SU-DHL-6 (cell line): ENCODE results near the gene TTYH3.

ENCODE experiments used
- H2AFZ ChIP-seq: fragments of 200-600 bp; sonication (generic); 2 replicates; pipeline ENCODE4 v1.6.1; 2014; ENCODE audit warnings: low read depth, mild to moderate bottlenecking, moderate library complexity, mixed read lengths, antibody characterized with exemption, low read length; ENCODE audit not compliant: severe bottlenecking
- H3F3A ChIP-seq: fragments of 200-600 bp; shearing (Covaris generic); 2 replicates; pipeline ENCODE4 v1.6.0; 2016; ENCODE audit warnings: antibody characterized with exemption, mild to moderate bottlenecking; ENCODE audit not compliant: insufficient read depth
- H3K27ac ChIP-seq: fragments of 200-600 bp; sonication (generic); 2 replicates; pipeline ENCODE4 v1.5.1; 2016; ENCODE audit warnings: low read depth, mild to moderate bottlenecking, low read length, moderate library complexity, mixed read lengths
- H3K27me3 ChIP-seq: fragments of 200-600 bp; sonication (generic), shearing (Covaris generic); 2 replicates; pipeline ENCODE4 v1.6.0; 2014; ENCODE audit warnings: mild to moderate bottlenecking, low read length
- H3K36me3 ChIP-seq: fragments of 200-600 bp; sonication (generic); 2 replicates; pipeline ENCODE4 v1.6.1; 2014; ENCODE audit warnings: mild to moderate bottlenecking, low read length, mixed read lengths
- H3K4me2 ChIP-seq: fragments of 300-600, 200-600 bp; shearing (Covaris generic), sonication (generic); 2 replicates; pipeline ENCODE4 v1.6.0; 2014; ENCODE audit warnings: low read length, low read depth, mild to moderate bottlenecking; ENCODE audit not compliant: poor library complexity, severe bottlenecking
- H3K4me3 ChIP-seq: fragments of 200-600 bp; sonication (generic); 2 replicates; pipeline ENCODE4 v1.5.1; 2014; ENCODE audit warnings: antibody characterized with exemption, low read length, mild to moderate bottlenecking, mixed read lengths; ENCODE audit not compliant: insufficient read depth, poor library complexity, severe bottlenecking
- H3K79me2 ChIP-seq: fragments of 200-600 bp; sonication (generic); 2 replicates; pipeline ENCODE4 v1.6.1; 2014; ENCODE audit warnings: mild to moderate bottlenecking, low read length, moderate library complexity; ENCODE audit not compliant: insufficient read depth
- H3K9ac ChIP-seq: fragments of 200-600 bp; sonication (generic); 2 replicates; pipeline ENCODE4 v1.7.0; 2014; ENCODE audit warnings: mild to moderate bottlenecking, low read length
- H3K9me2 ChIP-seq: fragments of 200-600 bp; sonication (generic); replicated peaks from 2 replicates; pipeline ENCODE4 v1.6.1; 2014; ENCODE audit warnings: low read length; ENCODE audit not compliant: insufficient read depth
- H3K9me3 ChIP-seq: fragments of 200-600 bp; sonication (generic); 2 replicates; pipeline ENCODE4 v1.6.1; 2014; ENCODE audit warnings: low read length, mixed read lengths; ENCODE audit not compliant: insufficient read depth
- H4K20me1 ChIP-seq: fragments of 200-600 bp; sonication (generic); 2 replicates; pipeline ENCODE4 v1.6.1; 2014; ENCODE audit warnings: low read depth, mild to moderate bottlenecking, antibody characterized with exemption, low read length, moderate library complexity, mixed read lengths
- CTCF ChIP-seq: fragments of 200-600 bp; sonication (generic); IDR thresholded peaks from one replicate; pipeline ENCODE4 v1.5.1; 2017; ENCODE audit warnings: antibody characterized with exemption, mild to moderate bottlenecking, low read length, moderate library complexity; ENCODE audit not compliant: insufficient read depth, poor library complexity, severe bottlenecking
- EZH2phosphoT487 ChIP-seq: fragments of 200-600 bp; sonication (generic), shearing (Covaris generic); conservative IDR thresholded peaks from 2 replicates; pipeline ENCODE4 v1.6.1; 2018; ENCODE audit warnings: mild to moderate bottlenecking, antibody characterized with exemption, low read length, moderate library complexity, mixed read lengths

TTYH3 gene

GRCh38 chr7:2631946-2632732 lies at the start of gene TTYH3:
TTYH3 (plus strand) TSS chr7:2631986; CDS start chr7:2632156, 170 bp downstream.
- peak within 1 kb of the TSS; percentile 54 for H3K9ac ChIP-seq
- H3K9me3 ChIP-seq, result no peaks in the 10 kb centered on the region
- no peaks in the 10 kb centered on the region for H3K9me2 ChIP-seq
- H3F3A ChIP-seq, result no peaks in the 10 kb centered on the region
- H2AFZ ChIP-seq, result peak within 1 kb of the TSS; percentile 61
- H4K20me1 ChIP-seq, result no peaks in the 10 kb centered on the region
- H3K79me2 ChIP-seq, result no peaks in the 10 kb centered on the region
- no peak for TF ChIP-seq CTCF
- no peak for TF ChIP-seq EZH2phosphoT487
- peak within 1 kb of the TSS; percentile 55 for H3K4me3 ChIP-seq
- no peaks in the 10 kb centered on the region for H3K36me3 ChIP-seq
- H3K4me2 ChIP-seq, result peak within 1 kb of the TSS; percentile 57
- no peaks in the 10 kb centered on the region for H3K27me3 ChIP-seq
- H3K27ac ChIP-seq, result no peak within 1 kb of the TSS

DNA sequence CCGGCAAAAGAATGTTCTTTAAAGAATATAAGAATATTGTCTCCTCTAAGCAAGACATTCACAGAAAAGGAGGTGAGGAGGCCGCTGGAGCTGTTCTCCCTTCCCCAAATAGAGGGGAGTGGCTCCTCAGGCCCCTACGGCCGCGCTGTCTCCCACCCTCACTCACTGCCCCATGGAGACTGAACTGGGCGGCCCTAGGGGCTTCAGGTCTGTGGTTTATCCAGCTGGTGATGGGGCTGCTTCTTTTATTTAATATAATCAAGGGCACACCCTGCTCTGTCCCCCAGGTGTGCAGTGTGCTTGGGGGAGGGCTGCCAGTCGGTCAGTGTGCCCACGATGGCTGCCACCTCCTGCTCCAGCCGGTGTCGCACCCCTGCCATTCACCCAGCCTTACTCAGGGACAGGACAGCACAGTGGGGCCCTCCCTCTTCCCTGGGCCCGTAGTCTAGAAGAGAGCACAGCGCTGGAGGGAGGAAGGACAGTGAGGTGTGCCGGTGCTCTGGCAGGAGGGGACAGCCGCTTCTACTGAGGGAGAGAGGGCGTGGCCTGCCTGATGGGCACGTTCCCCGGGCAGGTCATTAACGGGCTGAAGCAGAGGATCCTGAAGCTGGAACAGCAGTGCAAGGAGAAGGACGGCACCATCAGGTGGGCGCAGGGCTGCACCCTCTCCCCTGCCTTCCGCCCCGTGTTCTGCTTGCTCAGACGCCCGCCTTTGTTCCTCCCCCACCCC lies 49.6 kb upstream of the TTYH3 start:
- no peaks in the 10 kb centered on the region for H4K20me1 ChIP-seq
- H3K36me3 ChIP-seq, result no peaks in the 10 kb centered on the region
- H3K9ac ChIP-seq, result no peak overlapping the region
- no peaks in the 10 kb centered on the region for H3K79me2 ChIP-seq
- H3K27ac ChIP-seq, result no peak overlapping the region
- no peak overlapping the region for H3K4me2 ChIP-seq
- no peaks in the 10 kb centered on the region for H3K27me3 ChIP-seq
- no peaks in the 10 kb centered on the region for H3K9me2 ChIP-seq
- H3F3A ChIP-seq, result no peaks in the 10 kb centered on the region
- H3K4me3 ChIP-seq, result no peak overlapping the region
- no peak overlapping the region for H2AFZ ChIP-seq
- TF ChIP-seq EZH2phosphoT487 (no peak), CTCF (no peak)
- H3K9me3 ChIP-seq, result no peaks in the 10 kb centered on the region

DNA sequence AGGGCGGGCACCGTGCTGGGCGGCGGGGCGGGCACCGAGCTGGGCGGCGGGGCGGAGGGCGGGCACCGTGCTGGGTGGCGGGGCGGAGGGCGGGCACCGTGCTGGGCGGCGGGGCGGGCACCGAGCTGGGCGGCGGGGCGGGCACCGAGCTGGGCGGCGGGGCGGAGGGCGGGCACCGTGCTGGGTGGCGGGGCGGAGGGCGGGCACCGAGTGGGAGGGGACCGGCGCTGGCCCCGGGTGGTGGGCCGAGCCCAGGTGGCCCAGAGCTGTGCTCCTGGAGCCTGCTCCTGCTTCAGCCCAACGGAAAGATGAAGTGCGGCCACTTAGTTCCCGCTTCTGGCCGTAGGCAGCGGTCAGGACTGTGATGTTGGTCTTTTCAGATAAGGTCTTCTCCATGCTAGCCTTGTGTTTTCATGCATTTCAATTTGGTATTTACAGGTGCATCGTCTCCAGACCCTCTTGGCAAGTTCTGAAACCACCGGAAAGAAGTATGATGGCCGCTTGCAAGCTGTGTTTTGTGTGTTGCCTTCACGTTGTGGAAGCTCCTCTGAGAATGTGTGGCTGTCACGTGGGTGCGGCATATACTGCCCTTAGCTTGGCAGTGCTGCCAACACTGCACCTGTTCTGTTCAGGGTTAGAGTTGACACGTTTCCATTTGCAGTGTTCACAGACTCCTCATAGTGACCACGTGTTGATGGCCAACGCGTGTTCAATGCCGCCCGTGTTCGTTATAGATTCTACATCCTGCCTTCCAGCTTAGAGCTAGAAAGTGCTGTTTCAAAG lies 47.8 kb upstream of the TTYH3 start:
- H3K4me2 ChIP-seq, result no peak overlapping the region
- no peak overlapping the region for H3K9ac ChIP-seq
- TF ChIP-seq CTCF (no peak), EZH2phosphoT487 (no peak)

More for the DNA sequence above, 47.8 kb upstream of the TTYH3 start:
- Histone ChIP-seq H3K4me3 (no peak overlapping the region), H3K9me2 (no peaks in the 10 kb centered on the region), H3K79me2 (no peaks in the 10 kb centered on the region), H3K27me3 (no peaks in the 10 kb centered on the region), H3K27ac (no peak overlapping the region), H4K20me1 (no peaks in the 10 kb centered on the region), H3K36me3 (no peaks in the 10 kb centered on the region), H3K9me3 (no peaks in the 10 kb centered on the region), H2AFZ (no peak overlapping the region), H3F3A (no peaks in the 10 kb centered on the region)
